Measurements from ENCODE around the gene CDCA5.

The CDCA5 gene, protein sequence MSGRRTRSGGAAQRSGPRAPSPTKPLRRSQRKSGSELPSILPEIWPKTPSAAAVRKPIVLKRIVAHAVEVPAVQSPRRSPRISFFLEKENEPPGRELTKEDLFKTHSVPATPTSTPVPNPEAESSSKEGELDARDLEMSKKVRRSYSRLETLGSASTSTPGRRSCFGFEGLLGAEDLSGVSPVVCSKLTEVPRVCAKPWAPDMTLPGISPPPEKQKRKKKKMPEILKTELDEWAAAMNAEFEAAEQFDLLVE

DNA sequence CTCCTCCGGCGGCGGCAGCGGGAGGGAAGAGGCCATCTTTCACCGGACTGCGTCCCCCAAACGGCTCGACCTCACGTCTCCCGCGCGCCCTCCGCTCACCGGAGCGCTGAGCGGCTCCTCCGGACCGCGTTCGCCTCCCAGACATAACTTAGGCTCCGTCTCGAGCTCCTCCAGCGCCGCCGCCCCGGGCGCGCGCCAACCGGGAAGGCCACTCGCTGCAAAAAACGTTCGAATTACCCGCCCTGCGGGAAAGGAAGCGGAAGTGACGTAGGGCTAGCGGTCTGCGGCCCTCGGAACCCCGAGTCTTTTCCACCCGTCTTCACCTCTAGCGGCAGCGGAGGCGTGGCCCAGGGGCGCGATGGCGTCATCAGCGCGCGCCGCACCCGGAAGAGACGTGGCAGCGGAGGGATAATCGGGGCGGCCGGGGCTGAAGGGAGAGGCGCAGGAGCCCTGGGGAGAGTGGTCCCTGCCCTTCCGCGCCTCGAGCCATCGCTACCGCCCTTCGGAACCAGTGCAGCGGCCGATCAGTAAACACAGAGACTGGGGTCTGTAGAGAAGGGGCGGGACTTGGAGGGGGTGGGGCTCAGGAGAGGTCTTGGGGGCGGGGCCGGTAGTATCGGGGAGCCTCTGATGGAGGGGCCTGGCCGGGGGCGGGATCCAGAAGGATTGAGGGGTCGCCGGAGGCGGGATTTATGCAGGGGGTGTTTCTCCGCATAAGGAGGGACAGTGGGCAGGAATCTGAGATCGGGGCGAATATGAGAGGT is at the start of gene CDCA5, which contains the start of gene ZFPL1:
Gene CDCA5 (minus strand): TSS at position 207 of the 764 bp plus-strand sequence. CDS start 62 bp downstream, at position 145.
Gene ZFPL1 (plus strand): TSS at position 389 of the 764 bp plus-strand sequence. CDS start 477 bp downstream, outside the sequence.
- Mint-ChIP-seq H3K27ac (peak within 1 kb of the TSS; percentile 99), H3K27me3 (no peaks in the 10 kb centered on the region), H3K4me3 (peak within 1 kb of the TSS; percentile 99), H3K9me3 (no peaks in the 10 kb centered on the region), H3K4me1 (ENCODE audit: low read depth) (peaks cover 44% of the 10 kb centered on the region), H3K36me3 (ENCODE audit: low read depth) (peaks cover 94% of the 10 kb centered on the region)
- DNase-seq: peak; percentile 99

DNA sequence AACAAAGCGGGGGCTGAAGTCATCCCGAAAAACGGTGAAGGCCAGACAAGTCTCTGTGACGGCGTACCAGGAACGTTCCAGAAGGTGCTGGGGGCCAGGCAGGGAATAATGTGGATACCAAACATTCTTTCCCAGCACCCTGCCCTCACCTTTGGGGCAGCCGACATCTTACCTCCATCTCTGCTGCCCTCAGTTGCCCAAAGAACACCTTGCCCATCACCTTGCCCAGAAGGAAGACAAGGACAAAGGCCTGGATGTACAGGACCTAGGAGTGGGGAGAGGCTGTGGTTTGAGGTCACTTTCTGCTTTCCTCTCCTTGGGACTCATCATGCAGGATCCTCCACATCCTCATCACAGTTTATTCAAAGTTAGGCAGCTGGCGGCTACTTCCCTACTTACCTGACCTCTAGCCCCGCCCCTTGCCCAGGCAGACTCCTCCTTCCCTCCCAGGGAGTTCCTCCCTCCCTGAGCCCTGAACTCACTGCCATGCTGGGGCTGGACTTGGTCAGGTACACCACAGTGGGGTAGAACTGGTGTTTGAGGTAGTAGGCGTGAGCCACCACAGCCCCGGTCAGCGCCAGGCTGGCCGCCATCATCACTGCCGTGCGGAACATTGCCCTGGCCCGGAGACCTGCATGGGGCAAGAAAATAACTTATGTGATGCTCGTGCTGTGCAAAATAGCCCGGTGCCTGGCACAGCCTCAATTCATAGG is 49.3 kb upstream of the CDCA5 start:
- H3K4me3 Mint-ChIP-seq: peak overlapping the region; percentile 97
- peaks cover 33% of the 10 kb centered on the region for H3K4me1 Mint-ChIP-seq (ENCODE audit: low read depth)
- H3K27ac Mint-ChIP-seq: peak overlapping the region; percentile 99
- DNase-seq: peak; percentile 73
- H3K9me3 Mint-ChIP-seq: no peaks in the 10 kb centered on the region
- peaks cover 73% of the 10 kb centered on the region for H3K36me3 Mint-ChIP-seq (ENCODE audit: low read depth)
- H3K27me3 Mint-ChIP-seq: no peaks in the 10 kb centered on the region

DNA sequence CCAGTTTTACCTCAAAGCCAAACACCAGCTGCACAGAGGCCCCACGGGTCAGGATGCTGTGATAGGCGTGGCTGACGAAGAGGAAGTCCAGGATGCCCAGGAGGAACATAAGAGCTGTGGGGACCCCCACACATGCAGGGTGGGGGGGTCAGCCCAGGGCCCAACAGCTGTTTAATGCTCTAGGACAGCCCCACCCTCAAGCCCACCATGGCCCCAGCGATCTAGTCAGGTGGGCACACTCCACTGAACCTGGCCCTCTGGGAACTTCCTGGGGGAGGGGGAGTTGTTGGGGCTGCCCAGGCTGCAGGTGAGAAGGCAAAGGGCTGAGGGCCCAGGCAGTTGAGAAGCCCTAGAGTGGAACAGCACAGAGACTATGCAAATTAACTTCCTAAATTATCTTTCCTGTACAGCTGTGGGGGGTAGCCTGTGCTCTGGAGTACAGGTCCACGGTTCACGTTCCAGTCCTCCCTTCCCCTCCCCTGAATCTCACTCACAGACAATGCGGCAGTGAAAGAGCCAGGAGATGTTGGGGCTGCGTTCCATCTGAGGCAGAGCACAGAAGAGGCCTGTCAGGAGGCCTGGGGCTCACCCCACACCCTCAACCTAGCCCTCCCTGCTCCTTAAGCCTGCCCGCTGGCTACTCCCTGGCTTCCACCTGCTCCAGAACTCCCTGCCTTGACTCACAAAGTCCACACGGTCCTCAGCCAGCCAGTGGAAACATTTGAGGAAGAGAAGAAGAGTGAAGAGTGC is 48.6 kb upstream of the CDCA5 start:
- peak overlapping the region; percentile 99 for H3K27ac Mint-ChIP-seq
- peaks cover 80% of the 10 kb centered on the region for H3K36me3 Mint-ChIP-seq (ENCODE audit: low read depth)
- H3K4me1 Mint-ChIP-seq (ENCODE audit: low read depth): peaks cover 33% of the 10 kb centered on the region
- H3K9me3 Mint-ChIP-seq: no peaks in the 10 kb centered on the region
- peak overlapping the region; percentile 97 for H3K4me3 Mint-ChIP-seq
- no peak for DNase-seq
- no peaks in the 10 kb centered on the region for H3K27me3 Mint-ChIP-seq

GRCh38 chr11:65131895-65132237 is 48.0 kb upstream of the CDCA5 start:
- peak overlapping the region; percentile 99 for H3K27ac Mint-ChIP-seq
- H3K4me1 Mint-ChIP-seq (ENCODE audit: low read depth): peaks cover 33% of the 10 kb centered on the region
- H3K27me3 Mint-ChIP-seq: no peaks in the 10 kb centered on the region
- no peak for DNase-seq
- H3K36me3 Mint-ChIP-seq (ENCODE audit: low read depth): peaks cover 86% of the 10 kb centered on the region
- no peaks in the 10 kb centered on the region for H3K9me3 Mint-ChIP-seq
- H3K4me3 Mint-ChIP-seq: no peak overlapping the region

GRCh38 chr11:65131417-65131776 is 47.6 kb upstream of the CDCA5 start:
- H3K36me3 Mint-ChIP-seq (ENCODE audit: low read depth): peaks cover 90% of the 10 kb centered on the region
- DNase-seq: no peak
- H3K4me3 Mint-ChIP-seq: no peak overlapping the region
- H3K27ac Mint-ChIP-seq: peak overlapping the region; percentile 99
- no peaks in the 10 kb centered on the region for H3K27me3 Mint-ChIP-seq
- H3K4me1 Mint-ChIP-seq (ENCODE audit: low read depth): peaks cover 30% of the 10 kb centered on the region
- H3K9me3 Mint-ChIP-seq: no peaks in the 10 kb centered on the region

DNA sequence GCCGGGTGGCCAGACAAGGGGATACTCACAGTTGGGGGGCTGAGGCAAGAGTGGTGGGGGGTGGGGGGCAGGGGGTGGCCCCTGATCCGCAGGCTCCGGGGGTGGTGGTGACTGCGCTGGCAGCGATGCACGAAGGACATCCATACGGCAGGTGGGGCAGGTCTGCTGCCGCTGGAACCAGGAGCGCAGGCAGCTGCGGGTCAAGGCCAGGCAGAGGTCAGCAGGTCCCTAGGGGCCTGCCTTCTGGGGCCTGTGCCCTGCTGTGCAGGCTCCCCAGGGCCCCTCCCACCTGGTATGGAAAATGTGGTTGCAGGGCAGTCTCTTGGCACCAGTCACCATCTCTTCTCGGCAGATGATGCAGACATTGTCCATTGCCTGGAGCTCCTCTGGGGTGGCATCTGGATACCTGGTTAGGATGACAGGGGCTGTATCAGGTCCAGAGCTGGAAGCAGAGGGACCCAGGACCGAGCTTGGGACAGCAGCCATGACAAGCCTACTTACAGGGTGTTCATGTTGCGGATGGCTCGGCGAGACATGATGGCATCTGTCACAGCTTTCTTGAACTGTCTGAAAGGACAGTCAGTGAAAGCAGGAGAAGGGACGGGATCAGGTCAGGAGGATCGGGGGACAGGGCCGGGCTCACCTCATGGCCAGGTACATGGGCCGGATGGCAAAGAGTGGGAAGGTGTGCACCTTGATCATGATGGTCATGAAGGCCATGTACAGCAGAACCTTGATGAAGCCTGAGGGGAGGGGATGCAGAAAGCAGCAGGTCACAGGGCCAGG is 47.0 kb upstream of the CDCA5 start:
- Mint-ChIP-seq H3K27me3 (no peaks in the 10 kb centered on the region), H3K9me3 (no peaks in the 10 kb centered on the region), H3K4me1 (ENCODE audit: low read depth) (peaks cover 24% of the 10 kb centered on the region), H3K36me3 (ENCODE audit: low read depth) (peaks cover 96% of the 10 kb centered on the region), H3K27ac (peak overlapping the region; percentile 70), H3K4me3 (no peak overlapping the region)
- no peak for DNase-seq

DNA sequence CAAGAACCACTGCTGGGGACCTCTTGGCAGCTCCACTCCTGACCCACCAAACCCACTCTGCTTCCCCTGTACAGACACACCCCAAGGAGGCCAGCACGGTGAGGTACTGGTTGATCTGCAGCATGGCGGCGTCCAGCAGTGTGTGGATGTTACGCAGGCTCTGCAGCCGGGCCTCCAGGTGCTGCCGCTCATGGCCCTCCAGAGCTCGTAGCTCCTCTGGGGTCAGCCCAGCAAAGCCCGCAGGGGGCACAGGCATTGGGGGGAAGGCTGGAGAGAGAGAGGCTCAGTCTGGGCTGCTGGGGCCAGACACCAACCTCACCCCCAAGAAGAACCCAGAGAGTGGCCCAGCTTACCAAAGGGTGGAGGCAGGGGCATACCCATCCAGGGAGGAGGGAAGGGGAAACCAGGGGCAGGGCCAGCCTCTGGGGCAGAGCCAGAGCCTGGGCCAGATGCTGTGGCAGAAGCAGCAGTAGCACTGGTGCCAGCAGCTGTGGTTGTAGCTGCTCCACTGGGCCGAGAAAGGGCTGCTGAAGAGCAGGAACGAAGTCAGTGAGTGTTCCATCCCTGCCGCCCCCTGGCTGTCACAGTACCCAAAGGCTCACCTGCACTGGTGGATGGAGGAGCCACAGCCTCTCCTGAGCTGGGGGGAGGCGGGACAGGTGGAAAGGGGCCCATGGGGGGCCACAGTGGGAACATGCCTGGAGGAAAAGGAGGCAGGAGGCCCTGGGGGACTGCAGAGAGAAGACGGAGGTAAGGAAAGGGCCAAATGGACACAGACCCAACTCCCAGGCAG is 46.0 kb upstream of the CDCA5 start:
- Mint-ChIP-seq H3K27ac (no peak overlapping the region), H3K27me3 (no peaks in the 10 kb centered on the region), H3K4me3 (no peak overlapping the region), H3K9me3 (no peaks in the 10 kb centered on the region), H3K4me1 (ENCODE audit: low read depth) (peaks cover 18% of the 10 kb centered on the region), H3K36me3 (ENCODE audit: low read depth) (peaks cover 100% of the 10 kb centered on the region)
- peak; percentile 27 for DNase-seq

- Mint-ChIP-seq H3K27ac (peak overlapping the region; percentile 55), H3K36me3 (ENCODE audit: low read depth) (peaks cover 98% of the 10 kb centered on the region), H3K9me3 (no peaks in the 10 kb centered on the region), H3K4me1 (ENCODE audit: low read depth) (peaks cover 28% of the 10 kb centered on the region), H3K4me3 (no peak overlapping the region), H3K27me3 (no peaks in the 10 kb centered on the region)
- DNase-seq: peak; percentile 28
Observed at GRCh38 chr11:65128182-65129145, 44.6 kb upstream of the CDCA5 start.

GRCh38 chr11:65127473-65128181 is 43.8 kb upstream of the CDCA5 start:
- peak; percentile 28 for DNase-seq
- Mint-ChIP-seq H3K27me3 (no peaks in the 10 kb centered on the region), H3K9me3 (no peaks in the 10 kb centered on the region), H3K36me3 (ENCODE audit: low read depth) (peaks cover 94% of the 10 kb centered on the region), H3K4me3 (no peak overlapping the region), H3K27ac (peak overlapping the region; percentile 22), H3K4me1 (ENCODE audit: low read depth) (peaks cover 26% of the 10 kb centered on the region)

DNA sequence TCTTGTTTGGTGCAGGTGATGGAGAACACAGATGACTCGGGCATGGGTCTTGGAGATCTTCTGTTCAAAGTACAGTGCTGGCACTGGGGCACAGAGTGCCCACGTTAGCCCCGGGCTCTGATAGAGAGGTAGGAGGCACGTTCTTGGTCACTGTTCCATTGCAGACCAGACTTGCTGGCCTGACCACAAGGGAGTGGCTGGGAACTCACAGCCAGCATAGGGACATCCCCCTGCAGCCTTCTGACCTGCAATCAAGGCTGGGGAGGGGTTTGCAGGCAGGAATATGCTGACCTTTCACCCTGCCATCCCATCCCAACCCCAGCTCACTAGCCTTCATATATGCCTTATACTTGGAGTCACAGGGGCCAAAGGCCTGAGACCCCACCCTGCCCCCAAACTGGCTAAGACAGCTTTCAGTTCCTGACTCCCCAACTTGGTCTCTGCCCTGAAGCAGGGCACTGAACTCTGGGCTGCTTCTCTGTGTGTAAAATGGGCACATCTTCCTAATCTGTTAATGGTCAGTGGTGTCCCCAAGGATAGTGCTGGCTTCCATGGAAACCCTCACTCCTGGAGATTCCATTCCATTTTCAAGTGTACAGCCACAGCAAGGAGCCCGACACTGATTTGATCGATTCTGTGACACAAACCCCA is 42.9 kb upstream of the CDCA5 start:
- Mint-ChIP-seq H3K4me3 (no peak overlapping the region), H3K4me1 (ENCODE audit: low read depth) (peaks cover 26% of the 10 kb centered on the region), H3K27ac (peak overlapping the region; percentile 68), H3K27me3 (no peaks in the 10 kb centered on the region), H3K36me3 (ENCODE audit: low read depth) (peaks cover 94% of the 10 kb centered on the region), H3K9me3 (no peaks in the 10 kb centered on the region)
- no peak for DNase-seq

- Mint-ChIP-seq H3K4me1 (ENCODE audit: low read depth) (peaks cover 32% of the 10 kb centered on the region), H3K36me3 (ENCODE audit: low read depth) (peaks cover 94% of the 10 kb centered on the region)
Observed at GRCh38 chr11:65125197-65126056, 41.6 kb upstream of the CDCA5 start.

More at GRCh38 chr11:65125197-65126056, 41.6 kb upstream of the CDCA5 start:
- H3K27me3 Mint-ChIP-seq: no peaks in the 10 kb centered on the region
- peak overlapping the region; percentile 79 for H3K27ac Mint-ChIP-seq
- no peaks in the 10 kb centered on the region for H3K9me3 Mint-ChIP-seq
- DNase-seq: peak; percentile 25
- no peak overlapping the region for H3K4me3 Mint-ChIP-seq
